ENCODE measurements around the gene TINAG.

TINAG gene

GRCh38 chr6:54308289-54308985 lies at the start of gene TINAG:
TSS of gene TINAG (plus strand) at chr6:54308441. CDS start at chr6:54308551, 110 bp downstream.
- no peak within 1 kb of the TSS for H3K9ac ChIP-seq (ENCODE audit: low read length)
- H3K27me3 ChIP-seq (ENCODE audit: control insufficient read depth in 1 of 2, insufficient read depth in 2 of 2, low read length in 2 of 2): no peaks in the 10 kb centered on the region
- no peaks in the 10 kb centered on the region for H3K4me1 ChIP-seq (ENCODE audit: insufficient read depth, low read length)
- H3K9me3 ChIP-seq (ENCODE audit: low read length): no peaks in the 10 kb centered on the region
- H3K27ac ChIP-seq (ENCODE audit: low read depth, low read length): no peak within 1 kb of the TSS
- H3K36me3 ChIP-seq (ENCODE audit: insufficient read depth, low read length): no peaks in the 10 kb centered on the region
- H3K4me3 ChIP-seq (ENCODE audit: low read depth in 1 of 2, low read length in 2 of 2): no peak within 1 kb of the TSS

GRCh38 chr6:54260025-54260424 lies 48.2 kb upstream of the TINAG start:
- no peaks in the 10 kb centered on the region for H3K9me3 ChIP-seq (ENCODE audit: low read length)
- H3K4me3 ChIP-seq (ENCODE audit: low read depth in 1 of 2, low read length in 2 of 2): no peak overlapping the region
- H3K4me1 ChIP-seq (ENCODE audit: insufficient read depth, low read length): peaks cover 21% of the 10 kb centered on the region
- no peak overlapping the region for H3K9ac ChIP-seq (ENCODE audit: low read length)
- H3K36me3 ChIP-seq (ENCODE audit: insufficient read depth, low read length): no peaks in the 10 kb centered on the region
- no peak overlapping the region for H3K27ac ChIP-seq (ENCODE audit: low read depth, low read length)
- H3K27me3 ChIP-seq (ENCODE audit: control insufficient read depth in 1 of 2, insufficient read depth in 2 of 2, low read length in 2 of 2): no peaks in the 10 kb centered on the region

- no peaks in the 10 kb centered on the region for H3K27me3 ChIP-seq (ENCODE audit: control insufficient read depth in 1 of 2, insufficient read depth in 2 of 2, low read length in 2 of 2)
- H3K36me3 ChIP-seq (ENCODE audit: insufficient read depth, low read length): no peaks in the 10 kb centered on the region
- H3K27ac ChIP-seq (ENCODE audit: low read depth, low read length): no peak overlapping the region
- no peak overlapping the region for H3K4me3 ChIP-seq (ENCODE audit: low read depth in 1 of 2, low read length in 2 of 2)
- no peaks in the 10 kb centered on the region for H3K4me1 ChIP-seq (ENCODE audit: insufficient read depth, low read length)
- H3K9ac ChIP-seq (ENCODE audit: low read length): no peak overlapping the region
- H3K9me3 ChIP-seq (ENCODE audit: low read length): no peaks in the 10 kb centered on the region
Observed at GRCh38 chr6:54262499-54262898, 45.7 kb upstream of the TINAG start.

- H3K4me3 ChIP-seq (ENCODE audit: low read depth in 1 of 2, low read length in 2 of 2): no peak overlapping the region
- H3K27me3 ChIP-seq (ENCODE audit: control insufficient read depth in 1 of 2, insufficient read depth in 2 of 2, low read length in 2 of 2): no peaks in the 10 kb centered on the region
- no peaks in the 10 kb centered on the region for H3K9me3 ChIP-seq (ENCODE audit: low read length)
- no peak overlapping the region for H3K9ac ChIP-seq (ENCODE audit: low read length)
- H3K4me1 ChIP-seq (ENCODE audit: insufficient read depth, low read length): no peaks in the 10 kb centered on the region
- no peaks in the 10 kb centered on the region for H3K36me3 ChIP-seq (ENCODE audit: insufficient read depth, low read length)
- H3K27ac ChIP-seq (ENCODE audit: low read depth, low read length): no peak overlapping the region
Observed at GRCh38 chr6:54262971-54263370, 45.3 kb upstream of the TINAG start.

- H3K4me3 ChIP-seq (ENCODE audit: low read depth in 1 of 2, low read length in 2 of 2): no peak overlapping the region
- no peaks in the 10 kb centered on the region for H3K9me3 ChIP-seq (ENCODE audit: low read length)
- H3K36me3 ChIP-seq (ENCODE audit: insufficient read depth, low read length): no peaks in the 10 kb centered on the region
- H3K27ac ChIP-seq (ENCODE audit: low read depth, low read length): no peak overlapping the region
- no peaks in the 10 kb centered on the region for H3K4me1 ChIP-seq (ENCODE audit: insufficient read depth, low read length)
- no peaks in the 10 kb centered on the region for H3K27me3 ChIP-seq (ENCODE audit: control insufficient read depth in 1 of 2, insufficient read depth in 2 of 2, low read length in 2 of 2)
- no peak overlapping the region for H3K9ac ChIP-seq (ENCODE audit: low read length)
Observed at GRCh38 chr6:54264581-54265272, 43.5 kb upstream of the TINAG start.

- Histone ChIP-seq H3K9me3 (ENCODE audit: low read length) (no peaks in the 10 kb centered on the region), H3K27me3 (ENCODE audit: control insufficient read depth in 1 of 2, insufficient read depth in 2 of 2, low read length in 2 of 2) (no peaks in the 10 kb centered on the region), H3K4me1 (ENCODE audit: insufficient read depth, low read length) (no peaks in the 10 kb centered on the region), H3K4me3 (ENCODE audit: low read depth in 1 of 2, low read length in 2 of 2) (no peak overlapping the region), H3K27ac (ENCODE audit: low read depth, low read length) (no peak overlapping the region), H3K9ac (ENCODE audit: low read length) (no peak overlapping the region), H3K36me3 (ENCODE audit: insufficient read depth, low read length) (no peaks in the 10 kb centered on the region)
Observed at GRCh38 chr6:54266400-54266923, 41.8 kb upstream of the TINAG start.

- no peaks in the 10 kb centered on the region for H3K4me1 ChIP-seq (ENCODE audit: insufficient read depth, low read length)
- H3K27ac ChIP-seq (ENCODE audit: low read depth, low read length): no peak overlapping the region
- no peaks in the 10 kb centered on the region for H3K36me3 ChIP-seq (ENCODE audit: insufficient read depth, low read length)
- no peaks in the 10 kb centered on the region for H3K27me3 ChIP-seq (ENCODE audit: control insufficient read depth in 1 of 2, insufficient read depth in 2 of 2, low read length in 2 of 2)
- no peak overlapping the region for H3K9ac ChIP-seq (ENCODE audit: low read length)
- H3K9me3 ChIP-seq (ENCODE audit: low read length): no peaks in the 10 kb centered on the region
- H3K4me3 ChIP-seq (ENCODE audit: low read depth in 1 of 2, low read length in 2 of 2): no peak overlapping the region
Observed at GRCh38 chr6:54267798-54268197, 40.4 kb upstream of the TINAG start.

- Histone ChIP-seq H3K4me1 (ENCODE audit: insufficient read depth, low read length) (no peaks in the 10 kb centered on the region), H3K36me3 (ENCODE audit: insufficient read depth, low read length) (no peaks in the 10 kb centered on the region), H3K9me3 (ENCODE audit: low read length) (no peaks in the 10 kb centered on the region), H3K9ac (ENCODE audit: low read length) (no peak overlapping the region), H3K27ac (ENCODE audit: low read depth, low read length) (no peak overlapping the region), H3K27me3 (ENCODE audit: control insufficient read depth in 1 of 2, insufficient read depth in 2 of 2, low read length in 2 of 2) (no peaks in the 10 kb centered on the region), H3K4me3 (ENCODE audit: low read depth in 1 of 2, low read length in 2 of 2) (no peak overlapping the region)
Observed at GRCh38 chr6:54273214-54273820, 34.9 kb upstream of the TINAG start.

- H3K9me3 ChIP-seq (ENCODE audit: low read length): no peaks in the 10 kb centered on the region
- H3K36me3 ChIP-seq (ENCODE audit: insufficient read depth, low read length): no peaks in the 10 kb centered on the region
- no peak overlapping the region for H3K4me3 ChIP-seq (ENCODE audit: low read depth in 1 of 2, low read length in 2 of 2)
- H3K27me3 ChIP-seq (ENCODE audit: control insufficient read depth in 1 of 2, insufficient read depth in 2 of 2, low read length in 2 of 2): no peaks in the 10 kb centered on the region
- H3K4me1 ChIP-seq (ENCODE audit: insufficient read depth, low read length): no peaks in the 10 kb centered on the region
- H3K9ac ChIP-seq (ENCODE audit: low read length): no peak overlapping the region
- H3K27ac ChIP-seq (ENCODE audit: low read depth, low read length): no peak overlapping the region
Observed at GRCh38 chr6:54274383-54274782, 33.9 kb upstream of the TINAG start.

GRCh38 chr6:54282186-54282585 lies 26.1 kb upstream of the TINAG start:
- H3K9ac ChIP-seq (ENCODE audit: low read length): no peak overlapping the region
- H3K27me3 ChIP-seq (ENCODE audit: control insufficient read depth in 1 of 2, insufficient read depth in 2 of 2, low read length in 2 of 2): no peaks in the 10 kb centered on the region
- no peak overlapping the region for H3K27ac ChIP-seq (ENCODE audit: low read depth, low read length)
- H3K4me3 ChIP-seq (ENCODE audit: low read depth in 1 of 2, low read length in 2 of 2): no peak overlapping the region
- no peaks in the 10 kb centered on the region for H3K4me1 ChIP-seq (ENCODE audit: insufficient read depth, low read length)
- H3K36me3 ChIP-seq (ENCODE audit: insufficient read depth, low read length): no peaks in the 10 kb centered on the region
- H3K9me3 ChIP-seq (ENCODE audit: low read length): no peaks in the 10 kb centered on the region

GRCh38 chr6:54284161-54284860 lies 23.9 kb upstream of the TINAG start:
- no peaks in the 10 kb centered on the region for H3K27me3 ChIP-seq (ENCODE audit: control insufficient read depth in 1 of 2, insufficient read depth in 2 of 2, low read length in 2 of 2)
- no peaks in the 10 kb centered on the region for H3K4me1 ChIP-seq (ENCODE audit: insufficient read depth, low read length)
- no peak overlapping the region for H3K27ac ChIP-seq (ENCODE audit: low read depth, low read length)
- no peaks in the 10 kb centered on the region for H3K36me3 ChIP-seq (ENCODE audit: insufficient read depth, low read length)
- H3K4me3 ChIP-seq (ENCODE audit: low read depth in 1 of 2, low read length in 2 of 2): no peak overlapping the region
- no peaks in the 10 kb centered on the region for H3K9me3 ChIP-seq (ENCODE audit: low read length)
- no peak overlapping the region for H3K9ac ChIP-seq (ENCODE audit: low read length)

Data from muscle layer of colon (tissue), 2 donors.